ENCODE data around the gene RNGTT.

GRCh38 chr6:88945415-88946008 is 17.9 kb downstream of the RNGTT start:
- TF ChIP-seq POLR2A (IDR thresholded peaks at IDR 0.05; ENCODE audit: low read depth, low read length) (no peak), TAF1 (IDR thresholded peaks at IDR 0.05; ENCODE audit: low read depth, low read length) (no peak), POLR2AphosphoS5 (IDR thresholded peaks at IDR 0.05; ENCODE audit: low read depth, low read length) (no peak), POU2F2 (IDR thresholded peaks at IDR 0.05; ENCODE audit: low read depth, low read length) (no peak), PAX5 (IDR thresholded peaks at IDR 0.05; ENCODE audit: insufficient read depth, low read length, severe bottlenecking) (no peak)

Measured in GM12891 (cell line).